Astrocyte (in vitro differentiated cells and primary cell): ENCODE data around the gene RDM1. TPM values are rescaled to one million over a fixed set of nuclear protein-coding genes. Genes with fewer than 3 reads are reported as not detected.

Experiments
- DNase-seq: peaks from one replicate; pipeline ENCODE4 v3.0.0-alpha.2; 2010; ENCODE audit warnings: low read depth
- FAIRE-seq: peaks from 2 replicates; lab custom pipeline; 2011; peaks lifted over from hg19 to GRCh38; lab: Jason Lieb, UNC
- H2AFZ ChIP-seq: 2 replicates; pipeline ENCODE4 v1.6.0; 2012; ENCODE audit warnings: low read depth, low read length, inconsistent platforms
- H3K27ac ChIP-seq: 2 replicates; pipeline ENCODE4 v1.5.1; 2011; ENCODE audit warnings: low read depth, low read length, inconsistent platforms
- H3K27me3 ChIP-seq: 2 replicates; pipeline ENCODE4 v1.6.0; 2011; ENCODE audit warnings: low read length, inconsistent platforms; ENCODE audit not compliant: insufficient read depth
- H3K36me3 ChIP-seq: 2 replicates; pipeline ENCODE4 v1.5.1; 2011; ENCODE audit warnings: low read length, inconsistent platforms; ENCODE audit not compliant: insufficient read depth
- H3K4me1 ChIP-seq: 2 replicates; pipeline ENCODE4 v1.5.1; 2011; ENCODE audit warnings: low read length, inconsistent platforms; ENCODE audit not compliant: insufficient read depth
- H3K4me2 ChIP-seq: 2 replicates; pipeline ENCODE4 v1.6.0; 2012; ENCODE audit warnings: low read length, inconsistent platforms
- H3K4me3 ChIP-seq: 2 replicates; pipeline ENCODE4 v1.5.1; 2011; ENCODE audit warnings: low read depth, mild to moderate bottlenecking, low read length, inconsistent platforms; ENCODE audit not compliant: insufficient read depth
- H3K79me2 ChIP-seq: 2 replicates; pipeline ENCODE4 v1.6.0; 2012; ENCODE audit warnings: mild to moderate bottlenecking, low read length, inconsistent platforms; ENCODE audit not compliant: insufficient read depth
- H3K9ac ChIP-seq: 2 replicates; pipeline ENCODE4 v1.6.0; 2012; ENCODE audit warnings: mild to moderate bottlenecking, low read length, inconsistent platforms
- H3K9me3 ChIP-seq: 2 replicates; pipeline ENCODE4 v1.5.1; 2012; ENCODE audit warnings: low read depth, mild to moderate bottlenecking, low read length, inconsistent platforms; ENCODE audit not compliant: insufficient read depth
- H4K20me1 ChIP-seq: 2 replicates; pipeline ENCODE4 v1.6.0; 2012; ENCODE audit warnings: low read length, inconsistent platforms; ENCODE audit not compliant: insufficient read depth
- H3K27ac Mint-ChIP-seq: one replicate; pipeline ENCODE4 v1.8.0; 2021; ENCODE audit warnings: mild to moderate bottlenecking, mixed read lengths; ENCODE audit not compliant: unreplicated experiment
- H3K27me3 Mint-ChIP-seq: one replicate; pipeline ENCODE4 v1.8.0; 2021; ENCODE audit warnings: low read depth, mixed read lengths; ENCODE audit not compliant: unreplicated experiment
- H3K36me3 Mint-ChIP-seq: one replicate; pipeline ENCODE4 v1.8.0; 2021; ENCODE audit warnings: low read depth, mixed read lengths; ENCODE audit not compliant: unreplicated experiment
- H3K4me1 Mint-ChIP-seq: one replicate; pipeline ENCODE4 v1.8.0; 2021; ENCODE audit warnings: low read depth, mixed read lengths; ENCODE audit not compliant: unreplicated experiment
- H3K4me3 Mint-ChIP-seq: one replicate; pipeline ENCODE4 v1.8.0; 2021; ENCODE audit warnings: mild to moderate bottlenecking, moderate library complexity, mixed read lengths; ENCODE audit not compliant: unreplicated experiment
- H3K9me3 Mint-ChIP-seq: one replicate; pipeline ENCODE4 v1.8.0; 2021; ENCODE audit warnings: mild to moderate bottlenecking, mixed read lengths; ENCODE audit not compliant: unreplicated experiment
- EZH2 ChIP-seq: IDR thresholded peaks from 2 replicates; pipeline ENCODE4 v1.6.1; 2012; ENCODE audit warnings: mild to moderate bottlenecking, low read length, inconsistent platforms; ENCODE audit not compliant: insufficient read depth
- total RNA-seq: library from RNA; stranded (reverse); gene quantifications from 2 replicates; pipeline ENCODE4 v1.2.1, GENCODE V29; 2021
- TF ChIP-seq, protein P1 (sequence below): IDR thresholded peaks from 2 replicates; pipeline ENCODE4 v1.5.1; 2011; ENCODE audit warnings: low read depth, mild to moderate bottlenecking, inconsistent platforms, low read length, moderate library complexity; ENCODE audit not compliant: insufficient read depth

Gene RDM1
- total RNA-seq, 1 donor from 2014 or later, result not detected

GRCh38 chr17:35894206-35894605, 36.4 kb downstream of the RDM1 start:
- Mint-ChIP-seq H3K4me3 (no peak overlapping the region), H3K27ac (no peak overlapping the region), H3K4me1 (peaks cover 42% of the 10 kb centered on the region), H3K36me3 (no peaks in the 10 kb centered on the region), H3K27me3 (no peaks in the 10 kb centered on the region), H3K9me3 (no peaks in the 10 kb centered on the region)
- TF ChIP-seq EZH2, result no peak
- TF ChIP-seq, protein P1, sequence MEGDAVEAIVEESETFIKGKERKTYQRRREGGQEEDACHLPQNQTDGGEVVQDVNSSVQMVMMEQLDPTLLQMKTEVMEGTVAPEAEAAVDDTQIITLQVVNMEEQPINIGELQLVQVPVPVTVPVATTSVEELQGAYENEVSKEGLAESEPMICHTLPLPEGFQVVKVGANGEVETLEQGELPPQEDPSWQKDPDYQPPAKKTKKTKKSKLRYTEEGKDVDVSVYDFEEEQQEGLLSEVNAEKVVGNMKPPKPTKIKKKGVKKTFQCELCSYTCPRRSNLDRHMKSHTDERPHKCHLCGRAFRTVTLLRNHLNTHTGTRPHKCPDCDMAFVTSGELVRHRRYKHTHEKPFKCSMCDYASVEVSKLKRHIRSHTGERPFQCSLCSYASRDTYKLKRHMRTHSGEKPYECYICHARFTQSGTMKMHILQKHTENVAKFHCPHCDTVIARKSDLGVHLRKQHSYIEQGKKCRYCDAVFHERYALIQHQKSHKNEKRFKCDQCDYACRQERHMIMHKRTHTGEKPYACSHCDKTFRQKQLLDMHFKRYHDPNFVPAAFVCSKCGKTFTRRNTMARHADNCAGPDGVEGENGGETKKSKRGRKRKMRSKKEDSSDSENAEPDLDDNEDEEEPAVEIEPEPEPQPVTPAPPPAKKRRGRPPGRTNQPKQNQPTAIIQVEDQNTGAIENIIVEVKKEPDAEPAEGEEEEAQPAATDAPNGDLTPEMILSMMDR, result no peak
- H4K20me1 ChIP-seq, result no peaks in the 10 kb centered on the region
- H3K9ac ChIP-seq, result no peak overlapping the region
- H3K4me1 ChIP-seq, result peaks cover 8% of the 10 kb centered on the region
- no peaks in the 10 kb centered on the region for H3K36me3 ChIP-seq
- DNase-seq (no peak), FAIRE-seq (no peak)
- no peak overlapping the region for H3K4me3 ChIP-seq
- no peak overlapping the region for H3K27ac ChIP-seq
- no peaks in the 10 kb centered on the region for H3K27me3 ChIP-seq
- H2AFZ ChIP-seq, result no peak overlapping the region
- no peak overlapping the region for H3K4me2 ChIP-seq
- H3K9me3 ChIP-seq, result no peaks in the 10 kb centered on the region
- no peaks in the 10 kb centered on the region for H3K79me2 ChIP-seq

DNA sequence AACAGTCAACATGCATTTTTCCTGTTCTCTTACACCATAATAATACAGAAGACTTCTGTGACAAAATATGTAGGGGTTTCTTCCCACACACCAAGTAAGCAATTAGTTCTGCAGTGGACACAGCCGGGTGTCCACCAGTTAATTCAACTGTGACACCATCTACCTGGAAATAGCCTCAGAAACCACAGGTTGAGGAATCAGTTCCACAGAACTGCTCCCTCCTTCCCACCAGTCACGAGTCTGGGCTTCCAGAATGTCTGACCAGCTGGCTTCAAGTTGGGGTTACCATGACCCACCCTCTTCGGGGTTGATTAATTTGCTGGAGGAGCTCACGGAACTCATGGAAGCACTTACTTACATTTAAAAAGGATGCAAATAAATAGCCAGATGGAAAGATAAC, 36.8 kb downstream of the RDM1 start:
- H3K36me3 Mint-ChIP-seq, result no peaks in the 10 kb centered on the region
- TF ChIP-seq EZH2, result no peak
- TF ChIP-seq, protein P1, result no peak
- no peak overlapping the region for H3K9ac ChIP-seq
- no peak overlapping the region for H3K27ac ChIP-seq
- H3K4me1 Mint-ChIP-seq, result peaks cover 38% of the 10 kb centered on the region
- no peak overlapping the region for H3K4me2 ChIP-seq
- H3K4me3 Mint-ChIP-seq, result no peak overlapping the region
- H3K4me1 ChIP-seq, result peaks cover 8% of the 10 kb centered on the region
- no peaks in the 10 kb centered on the region for H3K36me3 ChIP-seq
- H3K27me3 ChIP-seq, result no peaks in the 10 kb centered on the region
- no peak overlapping the region for H2AFZ ChIP-seq
- no peaks in the 10 kb centered on the region for H3K9me3 ChIP-seq
- DNase-seq, result no peak
- FAIRE-seq, result no peak
- H4K20me1 ChIP-seq, result no peaks in the 10 kb centered on the region
- H3K79me2 ChIP-seq, result no peaks in the 10 kb centered on the region
- H3K4me3 ChIP-seq, result no peak overlapping the region
- H3K27me3 Mint-ChIP-seq, result no peaks in the 10 kb centered on the region
- H3K9me3 Mint-ChIP-seq, result no peaks in the 10 kb centered on the region
- no peak overlapping the region for H3K27ac Mint-ChIP-seq

DNA sequence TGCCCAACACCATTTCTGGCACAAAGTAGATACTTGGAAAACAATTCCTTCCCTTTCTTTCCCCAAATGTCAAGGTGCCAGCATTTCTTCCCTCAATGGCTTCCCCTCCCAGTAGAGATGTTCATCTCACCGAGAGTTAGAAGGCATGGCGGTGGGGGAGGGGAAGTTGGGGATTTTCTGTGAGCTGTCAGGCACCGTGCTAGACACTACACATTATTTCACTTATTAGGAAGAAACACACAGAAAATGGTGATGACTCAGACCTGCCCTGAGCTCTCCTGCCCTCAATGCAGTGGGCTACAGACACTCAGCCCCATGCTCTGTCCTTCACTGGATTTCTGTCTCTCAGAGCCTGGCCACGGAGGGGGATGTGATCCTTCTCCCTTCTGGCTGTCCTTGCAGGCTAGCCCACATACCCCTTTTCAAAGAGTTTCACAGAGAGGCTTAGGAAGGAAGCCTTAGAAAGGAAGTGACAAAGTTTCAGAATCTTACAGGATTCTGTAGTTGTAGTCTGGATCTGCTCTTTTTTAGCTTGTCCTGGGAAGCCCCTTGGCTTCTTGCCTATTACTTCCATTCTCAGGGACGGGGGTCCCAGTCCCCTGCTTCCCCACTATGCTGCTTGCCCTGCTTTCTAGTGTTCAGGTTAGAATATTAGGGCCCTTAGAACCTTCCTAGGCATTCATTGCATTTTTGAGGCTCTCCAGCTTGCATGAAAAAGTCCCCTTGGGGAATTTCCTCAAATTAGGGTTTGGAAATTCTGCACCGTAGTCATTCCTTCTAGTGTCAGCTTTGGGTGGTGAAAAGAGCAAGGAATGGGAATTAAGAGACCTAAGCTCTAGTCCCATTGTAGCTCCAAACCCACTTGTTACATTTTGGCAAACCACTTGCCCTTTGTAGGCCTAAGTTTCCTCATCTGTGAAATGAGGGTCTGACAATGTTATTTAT, 38.2 kb downstream of the RDM1 start:
- DNase-seq, result no peak

More for the DNA sequence above, 38.2 kb downstream of the RDM1 start:
- Mint-ChIP-seq H3K9me3 (no peaks in the 10 kb centered on the region), H3K4me1 (peaks cover 27% of the 10 kb centered on the region), H3K4me3 (no peak overlapping the region), H3K27ac (peak overlapping the region; percentile 38), H3K36me3 (no peaks in the 10 kb centered on the region), H3K27me3 (no peaks in the 10 kb centered on the region)
- H3K36me3 ChIP-seq, result no peaks in the 10 kb centered on the region
- no peak overlapping the region for H3K27ac ChIP-seq
- H3K9ac ChIP-seq, result no peak overlapping the region
- no peak overlapping the region for H3K4me2 ChIP-seq
- no peaks in the 10 kb centered on the region for H3K79me2 ChIP-seq
- H3K4me1 ChIP-seq, result peaks cover 8% of the 10 kb centered on the region
- H3K4me3 ChIP-seq, result no peak overlapping the region
- no peaks in the 10 kb centered on the region for H3K9me3 ChIP-seq
- no peaks in the 10 kb centered on the region for H3K27me3 ChIP-seq
- no peak for FAIRE-seq
- no peak overlapping the region for H2AFZ ChIP-seq
- H4K20me1 ChIP-seq, result no peaks in the 10 kb centered on the region
- TF ChIP-seq, protein P1, result no peak
- no peak for TF ChIP-seq EZH2
